ENCODE data around the gene TAB2.

The TAB2 gene

GRCh38 chr6:149454346-149454848 is 136.9 kb downstream of the TAB2 start:
- peak; percentile 91 to 99 for DNase-seq (ENCODE audit: low read depth in 2 of 2)
- no peak for TF ChIP-seq CTCF (IDR thresholded peaks at IDR 0.05; ENCODE audit: low read depth, low read length)

GRCh38 chr6:149455031-149455732 is 137.7 kb downstream of the TAB2 start:
- no peak for DNase-seq (ENCODE audit: low read depth in 2 of 2)
- H3K4me3 ChIP-seq (replicated peaks in 1 of 2; ENCODE audit: low read depth in 2 of 2, low read length in 2 of 2), result no peak overlapping the region
- no peak for TF ChIP-seq CTCF (IDR thresholded peaks at IDR 0.05; ENCODE audit: low read depth, low read length)

More at GRCh38 chr6:149454346-149454848, 136.9 kb downstream of the TAB2 start:
- H3K4me3 ChIP-seq (replicated peaks in 1 of 2; ENCODE audit: low read depth in 2 of 2, low read length in 2 of 2), result no peak overlapping the region

- no peak for TF ChIP-seq CTCF (IDR thresholded peaks at IDR 0.05; ENCODE audit: low read depth, low read length)
- no peak overlapping the region for H3K4me3 ChIP-seq (replicated peaks in 1 of 2; ENCODE audit: low read depth in 2 of 2, low read length in 2 of 2)
- DNase-seq (ENCODE audit: low read depth in 2 of 2), result no peak
These were observed 139.0 kb downstream of the TAB2 start for GRCh38 chr6:149456311-149457021.

GRCh38 chr6:149457316-149457884 is 139.9 kb downstream of the TAB2 start:
- H3K4me3 ChIP-seq (replicated peaks in 1 of 2; ENCODE audit: low read depth in 2 of 2, low read length in 2 of 2), result no peak overlapping the region
- no peak for TF ChIP-seq CTCF (IDR thresholded peaks at IDR 0.05; ENCODE audit: low read depth, low read length)
- peak in 1 of 2 donors; percentile 42 for DNase-seq (ENCODE audit: low read depth in 2 of 2)

GRCh38 chr6:149458196-149458595 is 140.7 kb downstream of the TAB2 start:
- no peak for DNase-seq (ENCODE audit: low read depth in 2 of 2)
- no peak for TF ChIP-seq CTCF (IDR thresholded peaks at IDR 0.05; ENCODE audit: low read depth, low read length)
- H3K4me3 ChIP-seq (replicated peaks in 1 of 2; ENCODE audit: low read depth in 2 of 2, low read length in 2 of 2), result no peak overlapping the region

GRCh38 chr6:149458806-149459205 is 141.3 kb downstream of the TAB2 start:
- no peak overlapping the region for H3K4me3 ChIP-seq (replicated peaks in 1 of 2; ENCODE audit: low read depth in 2 of 2, low read length in 2 of 2)
- TF ChIP-seq CTCF (IDR thresholded peaks at IDR 0.05; ENCODE audit: low read depth, low read length), result no peak
- DNase-seq (ENCODE audit: low read depth in 2 of 2), result no peak
